HG03196 (cell line): ENCODE measurements around the gene BICDL1.
A peak's percentile ranks its signal among the peaks of the same experiment; 100 is the strongest.
"Not testable (repeated sequence)": the region's sequence is repeated elsewhere in the genome, so short reads cannot be mapped to it uniquely, and the experiment has no call there.

Source experiments
- ATAC-seq: cut with Tn5 transposase; IDR thresholded peaks from one replicate; pipeline ENCODE4 v1.9.1; 2021; ENCODE audit not compliant: unreplicated experiment

Gene BICDL1

DNA sequence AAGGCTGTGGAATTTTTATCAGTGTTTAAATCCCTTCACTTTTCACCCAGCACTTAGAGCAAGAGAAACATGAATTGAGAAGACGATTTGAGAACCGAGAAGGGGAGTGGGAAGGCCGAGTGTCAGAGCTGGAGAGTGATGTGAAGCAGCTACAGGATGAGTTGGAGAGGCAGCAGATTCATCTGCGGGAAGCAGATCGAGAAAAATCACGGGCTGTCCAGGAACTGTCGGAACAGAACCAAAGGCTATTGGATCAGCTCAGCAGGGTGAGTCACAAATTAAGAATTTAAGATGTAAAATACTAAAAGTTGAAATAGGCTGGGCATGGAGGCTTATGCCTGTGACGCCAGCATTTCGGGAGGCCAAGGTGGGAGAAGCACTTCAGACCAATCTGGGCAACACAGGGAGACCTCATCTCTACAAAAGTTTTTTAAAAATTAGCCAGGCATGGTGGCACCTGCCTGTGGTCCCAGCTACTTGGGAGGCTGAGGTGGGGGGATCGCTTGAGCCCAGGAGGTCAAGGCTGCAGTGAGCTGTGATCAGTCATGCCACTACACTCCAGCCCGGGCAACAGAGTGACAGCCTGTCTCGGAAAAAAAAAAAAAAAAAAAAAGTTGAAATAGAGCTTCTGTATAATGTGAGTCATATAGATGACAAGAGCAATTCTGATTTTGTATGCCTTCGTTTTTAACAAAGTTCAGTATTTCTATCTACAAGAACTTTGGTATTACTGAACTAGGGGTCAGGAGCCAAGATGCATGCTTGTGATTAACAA lies 9.6 kb downstream of the BICDL1 start:
- no peak for ATAC-seq

DNA sequence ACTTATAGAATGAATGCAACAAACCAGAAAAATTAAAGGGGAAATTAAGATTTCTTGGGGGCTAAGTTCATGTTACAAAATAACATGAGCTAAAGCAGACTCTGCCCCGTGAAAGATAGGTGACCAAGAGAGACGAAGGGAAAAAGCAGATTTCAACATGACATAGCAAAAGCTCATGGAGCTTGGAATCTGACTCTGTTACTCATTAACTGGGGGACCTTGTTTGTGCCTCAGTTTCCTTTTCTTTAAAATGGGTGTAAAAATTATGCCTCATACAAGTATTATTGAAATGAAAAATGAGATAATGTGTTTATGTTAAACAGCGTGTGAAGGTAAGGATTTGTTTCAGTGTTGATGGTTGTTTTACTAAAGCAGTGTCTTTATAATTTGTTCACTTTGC lies 11.5 kb downstream of the BICDL1 start:
- no peak for ATAC-seq

DNA sequence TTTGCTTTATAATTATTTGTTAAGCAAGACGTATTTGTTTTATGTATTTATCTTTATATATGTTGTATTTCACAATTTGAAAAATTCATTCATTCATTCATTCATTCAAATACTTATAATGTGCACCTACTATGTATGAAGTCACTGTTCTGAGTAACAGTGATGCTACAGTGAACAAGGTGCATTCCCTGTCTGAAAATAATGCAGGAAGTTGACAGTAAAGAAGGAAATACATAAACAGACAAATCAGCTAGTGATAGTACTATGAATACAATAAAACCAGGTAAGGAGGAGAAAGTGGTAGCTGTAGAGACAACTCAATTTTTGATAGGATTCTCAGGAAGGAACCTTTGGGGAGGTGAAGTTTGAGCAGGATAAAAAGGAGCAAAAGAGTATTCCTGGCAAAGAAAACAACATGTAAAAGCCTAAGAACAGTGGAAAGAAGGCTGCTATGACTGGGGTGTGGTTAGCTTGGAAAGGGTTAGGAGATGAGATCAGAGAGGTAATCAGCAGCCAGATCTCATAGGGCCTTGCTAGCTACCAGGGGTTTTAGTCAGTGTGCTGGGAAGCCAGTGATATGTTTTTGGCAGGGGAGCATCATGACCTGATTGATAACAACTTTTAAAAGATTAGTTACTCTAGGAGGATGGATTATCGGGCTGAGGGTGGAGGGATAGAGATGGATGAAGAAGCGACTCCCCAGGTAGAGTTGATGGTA lies 17.4 kb downstream of the BICDL1 start:
- ATAC-seq: no peak

DNA sequence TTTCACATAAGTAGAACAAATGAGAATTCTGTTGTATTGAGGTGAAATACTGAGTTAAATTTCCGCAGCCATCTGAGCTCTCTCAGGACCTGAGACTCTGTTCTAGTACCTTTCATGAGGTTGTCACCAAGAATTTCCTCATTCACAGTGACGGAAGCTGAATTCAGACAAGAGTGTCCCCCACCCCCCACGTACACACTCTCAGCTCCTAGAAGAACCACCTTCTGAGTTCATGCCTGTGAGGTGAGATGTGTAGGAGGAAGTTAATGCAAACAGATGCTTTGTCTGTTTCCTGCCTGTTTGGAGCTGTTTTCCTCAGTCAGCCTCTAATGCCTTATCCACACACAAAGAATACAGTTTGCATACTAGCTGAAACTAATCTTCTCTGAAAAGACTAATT lies 18.2 kb downstream of the BICDL1 start:
- ATAC-seq: no peak

DNA sequence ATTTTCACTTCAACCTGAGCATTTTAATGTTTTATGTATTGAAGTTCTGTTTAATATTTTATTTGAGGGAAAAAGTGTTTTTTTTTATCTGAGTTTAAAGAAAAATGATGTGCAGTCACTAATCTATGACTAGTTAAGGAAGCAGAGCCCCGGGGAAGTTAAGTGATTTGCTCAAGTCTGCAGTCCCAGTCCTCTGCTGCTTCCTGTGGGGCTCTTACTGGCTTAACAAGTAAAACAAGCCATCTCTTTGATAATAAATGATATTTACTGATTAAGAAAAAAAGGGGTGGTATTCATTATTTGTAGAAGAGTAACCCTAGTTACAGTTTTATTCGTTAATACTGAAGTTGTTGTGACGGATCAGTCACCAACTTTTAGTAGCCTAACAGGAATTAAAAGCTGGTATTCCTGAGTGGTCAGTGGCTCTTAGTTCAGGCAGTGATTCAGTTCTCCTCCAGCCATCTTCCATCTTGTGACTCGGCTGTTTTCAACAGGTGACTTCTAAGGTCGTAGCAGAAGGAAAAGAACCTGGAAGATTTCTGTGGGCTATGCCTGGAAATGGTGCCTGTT lies 21.7 kb downstream of the BICDL1 start:
- no peak for ATAC-seq

DNA sequence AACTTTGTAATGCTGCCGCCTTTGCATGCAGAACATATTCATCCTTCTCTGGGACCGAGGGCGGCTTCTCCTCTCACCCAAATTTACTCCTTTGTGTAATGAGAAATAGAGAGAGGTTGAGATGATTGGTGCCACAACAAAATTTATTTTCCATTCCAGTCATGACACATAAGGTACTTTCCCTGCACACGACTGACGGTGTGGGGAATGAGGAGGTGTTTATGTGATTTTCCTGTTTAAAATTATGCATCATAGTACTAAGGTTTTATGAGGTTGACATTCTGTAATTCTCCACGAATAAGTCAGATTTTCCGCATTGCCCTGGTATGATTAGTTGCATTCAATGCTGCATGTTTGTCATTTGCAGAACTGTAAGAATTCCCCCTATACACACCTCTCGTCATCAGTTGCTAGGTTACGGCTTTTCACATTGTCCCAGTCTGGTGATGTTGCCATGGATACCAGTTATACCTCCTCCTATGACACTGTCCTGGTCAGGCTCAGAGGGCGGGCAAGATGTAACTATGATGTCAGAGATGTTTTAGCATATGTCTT lies 23.1 kb downstream of the BICDL1 start:
- peak; percentile 62 for ATAC-seq

DNA sequence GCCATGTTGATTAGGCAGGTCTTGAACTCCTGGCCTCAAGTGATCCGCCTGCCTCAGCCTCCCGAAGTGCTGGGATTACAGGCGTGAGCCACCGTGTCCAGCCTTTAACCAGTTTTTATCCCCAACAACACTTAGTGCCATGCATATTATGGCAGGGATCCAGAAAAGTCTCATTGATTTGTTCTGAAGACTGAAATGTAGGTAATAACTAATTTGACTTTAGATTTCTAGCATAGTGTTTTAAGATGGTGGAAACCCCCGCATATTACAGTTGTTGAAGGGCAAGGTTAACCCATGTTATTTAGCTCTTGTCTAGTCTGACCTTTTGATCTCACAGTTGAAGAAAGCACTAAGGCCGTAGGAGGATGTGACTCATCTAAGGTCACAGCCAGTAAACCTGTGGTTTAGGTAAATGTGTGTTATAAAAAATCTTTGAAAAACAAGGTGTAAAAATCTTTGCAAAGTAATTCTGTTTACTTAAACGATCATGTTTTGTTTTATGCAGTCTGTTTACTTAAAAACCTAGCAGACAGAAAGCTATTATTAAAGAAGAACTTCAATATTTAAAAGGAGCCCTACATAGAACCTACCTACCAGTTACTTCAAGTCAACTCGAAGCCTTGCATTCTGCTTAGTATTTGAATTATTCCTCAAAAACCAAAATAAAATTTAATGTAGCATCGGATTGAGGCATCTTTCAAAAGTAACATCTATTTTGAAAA lies 24.8 kb downstream of the BICDL1 start:
- peak; percentile 58 for ATAC-seq

DNA sequence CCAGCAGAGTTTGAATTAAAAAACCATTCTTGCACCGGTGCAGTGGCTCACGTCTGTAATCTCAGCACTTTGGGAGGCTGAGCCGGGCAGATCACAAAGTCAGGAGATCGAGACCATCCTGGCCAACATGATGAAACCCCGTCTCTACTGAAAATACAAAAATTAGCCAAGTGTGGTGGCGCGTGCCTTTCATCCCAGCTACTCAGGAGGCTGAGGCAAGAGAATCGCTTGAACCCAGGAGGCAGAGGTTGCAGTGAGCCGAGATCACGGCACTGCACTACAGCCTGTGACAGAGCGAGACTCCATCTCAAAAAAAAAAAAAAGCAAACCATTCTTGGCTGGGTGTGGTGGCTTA lies 25.3 kb downstream of the BICDL1 start:
- not testable (repeated sequence) for ATAC-seq

DNA sequence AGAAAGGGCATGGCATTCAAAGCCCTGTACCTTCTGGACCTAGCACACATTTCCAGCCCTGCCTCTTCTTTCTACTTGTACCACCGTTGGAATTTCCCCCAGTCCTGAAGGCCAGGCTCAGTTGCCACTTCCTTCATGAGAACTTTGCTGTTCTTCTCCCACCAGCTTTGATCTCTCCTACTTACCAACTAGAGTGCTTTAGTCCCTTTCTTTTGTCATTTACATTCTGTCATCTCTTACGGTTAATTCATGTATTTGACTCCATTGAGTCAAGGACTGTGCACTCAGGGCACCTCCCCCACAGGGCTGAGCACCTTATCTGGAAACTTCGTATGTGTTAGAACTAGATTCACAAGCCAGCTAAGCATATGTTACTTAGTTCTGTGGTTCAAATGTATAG lies 26.3 kb downstream of the BICDL1 start:
- no peak for ATAC-seq

DNA sequence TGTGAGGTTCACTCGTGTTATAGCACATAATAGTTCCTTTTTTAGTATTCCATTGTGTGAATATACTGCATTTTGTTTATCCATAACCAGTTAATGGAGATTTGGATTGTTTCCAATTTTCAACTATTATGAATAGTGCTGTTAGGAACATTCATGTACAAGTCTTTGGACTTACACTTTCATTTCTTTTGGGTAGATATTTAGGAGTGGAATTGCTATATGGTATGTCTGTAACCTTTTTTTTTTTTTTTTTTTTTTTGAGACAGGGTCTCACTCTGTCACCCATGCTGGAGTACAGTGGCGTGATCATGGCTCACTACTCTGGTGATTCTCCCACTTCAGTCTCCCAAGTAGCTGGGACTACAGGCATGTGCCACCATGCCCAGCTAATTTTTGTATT lies 27.2 kb downstream of the BICDL1 start:
- not testable (repeated sequence) for ATAC-seq

DNA sequence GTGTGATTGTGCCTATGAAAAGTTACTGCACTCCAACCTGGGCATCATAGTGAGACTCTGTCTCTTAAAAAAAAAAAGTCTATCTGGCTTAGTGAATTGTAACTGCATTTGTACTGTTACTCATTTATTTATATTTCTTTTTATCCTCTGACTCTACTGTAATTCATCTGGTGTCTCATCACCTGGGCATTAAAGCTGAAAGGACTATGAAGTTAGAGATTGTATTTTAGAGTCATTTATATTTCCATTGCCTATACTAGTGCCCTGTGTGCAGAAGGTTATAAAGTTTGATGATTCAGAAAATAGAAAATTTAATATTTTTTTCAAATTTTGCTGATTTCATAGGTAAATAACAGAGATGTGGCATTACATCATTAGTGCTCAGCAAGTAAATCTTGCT lies 30.2 kb downstream of the BICDL1 start:
- ATAC-seq: no peak

DNA sequence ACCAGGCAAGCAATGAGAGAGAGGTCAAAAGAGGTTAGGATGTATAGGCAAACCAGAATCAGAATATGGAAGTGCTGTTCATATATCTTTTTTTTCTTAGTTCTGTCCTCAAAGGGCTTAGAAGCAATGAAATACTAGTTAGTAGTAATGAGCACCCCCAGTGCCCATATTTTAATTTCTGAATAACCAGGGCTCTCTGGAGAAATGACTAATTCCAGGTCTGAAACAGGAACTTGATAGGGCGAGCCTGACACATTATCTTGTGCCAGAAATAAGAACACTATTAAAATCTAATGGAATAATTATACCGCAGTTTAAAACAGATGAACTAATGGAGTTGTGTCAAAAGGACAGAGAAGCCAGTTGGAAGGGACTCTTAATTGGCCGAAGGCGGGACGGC lies 30.9 kb downstream of the BICDL1 start:
- no peak for ATAC-seq

DNA sequence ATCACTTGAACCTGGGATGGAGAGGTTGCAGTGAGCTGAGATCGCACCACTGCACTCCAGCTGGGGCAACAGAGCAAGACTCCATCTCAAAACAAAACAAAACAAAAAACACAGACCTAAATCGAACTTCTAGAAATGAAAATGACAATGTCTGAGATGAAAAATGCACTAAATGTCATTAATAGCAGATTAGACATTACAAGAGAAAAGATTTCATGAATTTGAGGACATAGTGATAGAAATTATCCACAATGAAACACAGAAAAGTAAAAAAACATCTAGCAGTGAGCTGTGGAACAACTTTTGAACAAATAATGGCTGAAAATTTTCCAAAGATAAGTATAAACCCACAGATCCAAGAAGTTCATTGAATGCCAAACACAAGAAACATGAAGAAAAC lies 35.2 kb downstream of the BICDL1 start:
- no peak for ATAC-seq

DNA sequence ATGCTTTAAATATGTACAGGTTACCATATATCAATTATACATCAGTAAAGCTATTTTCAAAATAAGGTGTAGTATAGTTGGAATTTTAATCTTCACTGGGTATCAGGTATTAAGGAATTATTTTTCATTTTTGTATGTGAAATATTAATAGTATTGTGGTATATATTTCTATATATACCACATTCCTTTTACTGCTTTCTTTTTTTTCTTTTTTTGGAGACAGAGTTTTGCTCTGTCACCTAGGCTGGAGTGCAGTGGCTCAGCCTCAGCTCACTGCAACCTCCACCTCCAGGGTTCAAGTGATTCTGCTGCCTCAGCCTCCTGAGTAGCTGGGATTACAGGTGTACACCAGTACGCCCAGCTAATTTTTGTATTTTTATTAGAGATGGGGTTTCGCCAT lies 36.6 kb downstream of the BICDL1 start:
- no peak for ATAC-seq

DNA sequence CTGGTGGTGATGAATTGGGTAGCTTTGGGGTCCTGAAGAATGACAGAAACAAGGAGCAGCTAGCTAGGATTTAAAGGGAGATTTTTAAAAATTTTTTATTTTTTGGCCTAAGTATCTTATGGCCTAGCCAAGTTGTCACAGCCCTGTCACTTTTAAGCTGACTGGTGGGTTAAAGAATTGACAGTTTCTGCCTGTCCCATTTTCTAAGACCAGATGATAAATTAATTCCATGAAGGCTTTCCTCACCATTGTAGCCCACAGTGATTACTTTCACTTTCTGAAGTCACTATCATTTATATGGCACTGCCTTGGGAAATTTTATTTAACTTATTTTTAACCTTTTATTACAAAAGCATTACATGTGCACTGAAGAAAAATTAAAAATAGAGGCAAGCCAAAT lies 43.2 kb downstream of the BICDL1 start:
- no peak for ATAC-seq

DNA sequence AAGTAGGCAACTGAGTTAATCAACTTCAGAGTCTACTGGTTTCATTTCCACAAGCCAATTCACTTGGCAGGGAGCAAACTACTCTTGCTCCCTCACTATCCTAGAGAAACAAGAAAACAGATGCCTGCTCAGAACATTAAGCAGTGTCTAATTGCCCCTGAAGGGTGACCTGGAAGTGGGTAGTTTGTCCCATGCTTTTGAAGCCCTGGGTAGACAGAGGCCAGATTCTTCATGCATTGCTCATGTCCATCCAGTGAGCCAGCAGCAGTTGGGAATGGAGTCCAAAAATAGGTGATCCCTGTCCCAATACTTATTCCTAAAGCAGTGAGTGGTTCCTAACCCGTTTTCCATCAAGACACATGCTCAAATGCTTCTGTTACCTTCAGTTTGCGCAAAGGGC lies 48.8 kb downstream of the BICDL1 start:
- ATAC-seq: no peak

DNA sequence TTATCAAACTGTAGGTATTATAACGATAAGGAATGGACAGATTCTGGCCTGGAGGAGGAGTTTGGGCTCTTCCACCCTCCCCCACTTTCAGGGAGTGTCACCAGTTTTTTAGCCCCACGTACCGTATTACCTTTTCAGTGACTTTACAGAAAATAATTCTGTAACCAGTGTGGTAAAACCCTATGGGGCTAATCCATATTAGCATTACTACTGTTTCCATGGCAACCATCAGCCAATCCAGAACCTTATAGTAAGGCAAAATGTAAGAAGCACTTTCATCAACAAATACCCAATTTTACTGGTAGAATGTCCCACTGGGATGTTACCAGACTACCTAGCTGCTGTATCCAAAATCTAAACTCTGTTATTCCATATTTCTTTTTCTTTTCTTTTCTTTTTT lies 50.7 kb downstream of the BICDL1 start:
- ATAC-seq: no peak

DNA sequence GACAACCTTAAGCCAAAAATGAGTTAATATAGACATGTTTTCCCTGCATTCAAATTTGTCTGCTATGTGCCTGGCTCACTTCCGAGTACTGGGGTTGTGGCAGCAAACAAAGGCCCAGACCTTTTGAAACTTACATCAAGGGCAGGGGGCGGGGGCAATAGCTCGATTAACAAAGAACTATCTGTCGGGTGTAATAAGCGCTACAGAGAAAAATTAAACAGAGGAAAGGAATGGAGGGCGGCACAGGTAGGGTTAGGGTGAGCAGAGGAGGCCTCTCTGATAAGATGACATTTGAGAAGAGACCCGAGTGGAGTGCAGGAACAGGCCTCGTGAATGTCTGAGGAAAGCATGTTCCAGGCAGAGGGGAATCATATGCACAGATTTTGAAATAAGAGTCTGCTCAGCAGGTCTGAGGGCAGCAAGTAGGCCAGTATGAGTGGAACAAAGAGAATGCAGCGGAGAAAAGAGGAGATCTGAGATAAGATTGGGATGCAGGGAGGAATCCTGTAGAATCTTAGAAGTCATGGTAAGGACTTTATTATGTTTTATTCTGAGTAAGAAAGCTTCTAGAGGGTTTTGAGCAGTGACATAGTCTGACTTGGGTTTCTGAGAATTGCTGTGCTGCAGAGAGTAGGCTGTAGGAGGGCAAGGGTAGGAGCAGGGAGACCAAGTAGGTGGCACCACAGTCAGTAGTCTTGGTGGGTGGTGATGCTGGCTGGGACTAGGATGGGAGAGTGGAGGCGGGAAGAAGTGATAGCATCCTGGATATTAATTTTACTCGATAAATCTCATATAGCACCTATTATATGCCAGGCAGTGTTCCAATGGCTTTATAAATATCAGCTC lies 52.6 kb downstream of the BICDL1 start:
- ATAC-seq: no peak

DNA sequence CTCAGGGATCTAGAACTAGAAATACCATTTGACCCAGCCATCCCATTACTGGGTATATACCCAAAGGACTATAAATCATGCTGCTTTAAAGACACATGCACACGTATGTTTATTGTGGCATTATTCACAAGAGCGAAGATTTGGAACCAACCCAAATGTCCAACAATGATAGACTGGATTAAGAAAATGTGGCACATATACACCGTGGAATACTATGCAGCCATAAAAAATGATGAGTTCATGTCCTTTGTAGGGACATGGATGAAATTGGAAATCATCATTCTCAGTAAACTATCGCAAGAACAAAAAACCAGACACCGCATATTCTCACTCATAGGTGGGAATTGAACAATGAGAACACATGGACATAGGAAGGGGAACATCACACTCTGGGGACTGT lies 56.3 kb downstream of the BICDL1 start:
- not testable (repeated sequence) for ATAC-seq

DNA sequence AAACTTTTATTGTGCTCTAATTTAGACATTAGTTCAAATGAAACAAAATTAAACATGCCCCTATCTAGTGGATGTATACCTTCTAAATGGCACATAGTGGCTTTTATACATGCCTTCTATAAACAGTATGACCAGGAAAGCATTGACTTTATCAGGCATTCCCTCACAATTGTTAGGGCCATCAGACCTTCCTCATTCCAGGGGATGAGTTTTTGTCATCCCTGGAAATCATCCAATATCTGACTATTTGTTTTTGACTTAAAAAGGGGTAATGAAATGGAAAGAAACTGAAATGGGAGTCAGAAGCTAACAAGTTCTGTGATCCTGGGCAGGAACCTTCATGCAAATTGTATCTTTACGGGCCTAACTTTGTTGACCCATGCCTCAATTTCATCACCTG lies 58.0 kb downstream of the BICDL1 start:
- ATAC-seq: no peak

DNA sequence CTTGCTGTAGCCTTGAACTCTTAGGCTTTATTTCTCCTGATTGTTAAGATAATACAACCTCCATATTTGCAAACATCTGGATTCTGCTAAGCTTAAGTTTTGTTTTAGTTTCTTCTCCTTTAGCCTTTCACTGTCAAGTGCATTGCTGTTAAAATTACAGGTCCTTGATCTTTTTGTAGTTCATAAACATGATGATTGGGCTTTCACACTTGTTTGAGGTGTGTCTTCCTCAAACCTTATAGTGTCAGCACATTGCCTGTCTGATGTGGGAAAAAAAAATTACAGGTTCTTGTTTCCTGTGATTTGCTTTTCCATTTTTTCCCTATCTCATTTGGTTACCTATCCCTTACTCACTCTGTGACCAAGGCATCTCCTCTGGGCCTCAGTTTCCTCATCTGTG lies 59.2 kb downstream of the BICDL1 start:
- no peak for ATAC-seq
